A549 (cell line): Measurements from ENCODE around the gene GSTM2. TPM values are rescaled to one million over a fixed set of nuclear protein-coding genes. Genes with fewer than 3 reads are reported as not detected.
"Not testable (repeated sequence)": the region's sequence is repeated elsewhere in the genome, so short reads cannot be mapped to it uniquely, and the experiment has no call there.

ENCODE experiments used
- ATAC-seq, 2 experiments: fragments of 200-7000 bp in 1 of 2; fragments of >200 bp in 1 of 2; cut with Nextera tagmentation in 1 of 2; cut with Tn5 transposase in 1 of 2; 3 replicates each; pipeline versions ENCODE4 v1.8.0 to v1.9.1; 2018 to 2020; ENCODE audit warnings: mild to moderate bottlenecking in 1 of 2, moderate library complexity in 1 of 2
- CTCF ChIA-PET: fragments of 300-600 bp; sonication (Branson Sonifier 250); formaldehyde crosslinking; extraction: SDS; loops from one replicate; lab custom pipeline; 2021; ENCODE audit warnings: antibody characterized with exemption, inconsistent platforms; lab: Yijun Ruan, JAX
- POLR2A ChIA-PET: fragments of 350-600 bp; formaldehyde crosslinking; extraction: SDS; loops from one replicate; lab custom pipeline; 2021; ENCODE audit warnings: antibody characterized with exemption, inconsistent platforms; lab: Yijun Ruan, JAX
- DNase-seq, 2 experiments: peaks; one replicate each; pipeline versions ENCODE4 v3.0.0 to v3.0.0-alpha.2; 2011 to 2016; ENCODE audit warnings: low read depth in 1 of 2, low spot score in 1 of 2
- FAIRE-seq: peaks from 2 replicates; lab custom pipeline; 2011; peaks lifted over from hg19 to GRCh38; lab: Jason Lieb, UNC
- H3K27ac ChIP-seq, 2 experiments: fragments of >200 bp; sonication (Bioruptor Twin); formaldehyde crosslinking; 3 replicates each; pipeline ENCODE4 v1.5.1; 2016 to 2017
- H3K4me1 ChIP-seq: fragments of >200 bp; sonication (Bioruptor Twin); formaldehyde crosslinking; 3 replicates; pipeline ENCODE4 v1.6.1; 2016
- H3K4me2 ChIP-seq: fragments of >200 bp; sonication (Bioruptor Twin); formaldehyde crosslinking; 3 replicates; pipeline ENCODE4 v1.6.1; 2016
- H3K4me3 ChIP-seq: fragments of >200 bp; sonication (Bioruptor Twin); formaldehyde crosslinking; 3 replicates; pipeline ENCODE4 v1.5.1; 2016
- H3K9me3 ChIP-seq: fragments of >200 bp; sonication (Bioruptor Twin); formaldehyde crosslinking; 3 replicates; pipeline ENCODE4 v1.6.1; 2016
- BCL3 ChIP-seq: fragments of >200 bp; sonication (Bioruptor Twin); formaldehyde crosslinking; IDR thresholded peaks from 3 replicates; pipeline ENCODE4 v1.6.1; 2016
- CBX2 ChIP-seq: fragments of 200-600 bp; sonication (generic); IDR thresholded peaks from 2 replicates; pipeline ENCODE4 v1.6.1; 2016; ENCODE audit warnings: low read depth, mild to moderate bottlenecking, borderline replicate concordance
- CEBPB ChIP-seq, 2 experiments: fragments of >200 bp in 1 of 2; sonication (Bioruptor Twin) in 1 of 2; formaldehyde crosslinking in 1 of 2; IDR thresholded peaks; 2 replicates each; pipeline ENCODE4 v1.6.1; 2012 to 2016
- CHD2 ChIP-seq: fragments of 150-350 bp; IDR thresholded peaks from 2 replicates; pipeline ENCODE4 v1.6.1; 2014; ENCODE audit warnings: low read length; ENCODE audit not compliant: partially characterized antibody
- CTCF ChIP-seq: fragments of >200 bp; sonication (Bioruptor Twin); formaldehyde crosslinking; IDR thresholded peaks from 3 replicates; pipeline ENCODE4 v1.5.1; 2016
- ELK1 ChIP-seq: fragments of 150-350 bp; IDR thresholded peaks from 2 replicates; pipeline ENCODE4 v1.6.1; 2014; ENCODE audit warnings: low read depth, mild to moderate bottlenecking, low read length
- EP300 ChIP-seq, 2 experiments: fragments of >200 bp; sonication (Bioruptor Twin); formaldehyde crosslinking; IDR thresholded peaks; 2 replicates in 1 of 2; 3 replicates in 1 of 2; pipeline ENCODE4 v1.6.1; 2016 to 2017
- FOSL2 ChIP-seq, 2 experiments: fragments of 450-650 bp in 1 of 2; fragments of >200 bp in 1 of 2; sonication (Bioruptor Twin) in 1 of 2; formaldehyde crosslinking; IDR thresholded peaks; 2 replicates each; pipeline versions ENCODE4 v1.5.0 to v1.6.1; 2016 to 2020; ENCODE audit warnings: mild to moderate bottlenecking in 1 of 2, moderate library complexity in 1 of 2
- FOXS1 ChIP-seq: fragments of 250-450 bp; sonication (Bioruptor Pico); IDR thresholded peaks from 2 replicates; pipeline ENCODE4 v1.5.0; 2020; ENCODE audit warnings: mild to moderate bottlenecking, moderate library complexity
- GATA3 ChIP-seq: IDR thresholded peaks from 2 replicates; pipeline ENCODE4 v1.6.1; 2012; ENCODE audit warnings: borderline replicate concordance
- HDAC2 ChIP-seq: fragments of 200-600 bp; sonication (generic); IDR thresholded peaks from 2 replicates; pipeline ENCODE4 v1.6.1; 2016
- HES2 ChIP-seq: fragments of >200 bp; sonication (Bioruptor Twin); formaldehyde crosslinking; IDR thresholded peaks from 2 replicates; pipeline ENCODE4 v1.6.1; 2016
- HEYL ChIP-seq: fragments of 250-450 bp; sonication (Bioruptor Pico); IDR thresholded peaks from 2 replicates; pipeline ENCODE4 v1.8.0; 2021; ENCODE audit warnings: mild to moderate bottlenecking, moderate library complexity
- HOXA7 ChIP-seq: fragments of 250-450 bp; sonication (Bioruptor Pico); IDR thresholded peaks from 2 replicates; pipeline ENCODE4 v1.5.0; 2020; ENCODE audit warnings: mild to moderate bottlenecking, moderate library complexity
- HOXB5 ChIP-seq: fragments of 250-450 bp; sonication (Bioruptor Pico); IDR thresholded peaks from 2 replicates; pipeline ENCODE4 v1.5.0; 2020; ENCODE audit warnings: mild to moderate bottlenecking, moderate library complexity
- JUN ChIP-seq, 2 experiments: fragments of >200 bp; sonication (Bioruptor Twin); formaldehyde crosslinking; IDR thresholded peaks; 2 replicates in 1 of 2; 3 replicates in 1 of 2; pipeline ENCODE4 v1.6.1; 2016 to 2017
- KDM1A ChIP-seq: fragments of 200-600 bp; sonication (generic); IDR thresholded peaks from 2 replicates; pipeline ENCODE4 v1.6.1; 2016; ENCODE audit warnings: low read depth, mild to moderate bottlenecking
- MAFK ChIP-seq: fragments of 450-650 bp; IDR thresholded peaks from 2 replicates; pipeline ENCODE4 v1.6.1; 2014; ENCODE audit not compliant: partially characterized antibody
- NPAS2 ChIP-seq: fragments of 250-450 bp; sonication (Bioruptor Pico); IDR thresholded peaks from 2 replicates; pipeline ENCODE4 v1.8.0; 2022; ENCODE audit warnings: mild to moderate bottlenecking, moderate library complexity, borderline replicate concordance
- PBX3 ChIP-seq: IDR thresholded peaks from 2 replicates; pipeline ENCODE4 v1.6.1; 2012
- PHF8 ChIP-seq: fragments of 200-600 bp; sonication (generic); IDR thresholded peaks from 2 replicates; pipeline ENCODE4 v1.6.1; 2016; ENCODE audit warnings: low read depth, mild to moderate bottlenecking, antibody characterized with exemption, moderate library complexity, borderline replicate concordance
- RAD21 ChIP-seq, 2 experiments: fragments of >200 bp in 1 of 2; sonication (Bioruptor Twin) in 1 of 2; formaldehyde crosslinking in 1 of 2; IDR thresholded peaks in 1 of 2; conservative IDR thresholded peaks in 1 of 2; 2 replicates in 1 of 2; 3 replicates in 1 of 2; pipeline ENCODE4 v1.6.1; 2012 to 2018; ENCODE audit warnings: inconsistent platforms in 1 of 2
- RCOR1 ChIP-seq: fragments of 150-350 bp; IDR thresholded peaks from 2 replicates; pipeline ENCODE4 v1.6.1; 2014; ENCODE audit warnings: antibody characterized with exemption, low read length, low read depth
- RFX5 ChIP-seq: fragments of 450-650 bp; IDR thresholded peaks from 2 replicates; pipeline ENCODE4 v1.7.1; 2014; ENCODE audit warnings: antibody characterized with exemption, mild to moderate bottlenecking, moderate library complexity
- RNF2 ChIP-seq: fragments of 200-600 bp; sonication (generic); IDR thresholded peaks from 2 replicates; pipeline ENCODE4 v1.6.1; 2016; ENCODE audit warnings: low read depth, mild to moderate bottlenecking, antibody characterized with exemption, moderate library complexity, borderline replicate concordance
- ZNF302 ChIP-seq: fragments of 250-450 bp; sonication (Bioruptor Pico); IDR thresholded peaks from 2 replicates; pipeline ENCODE4 v1.9.0; 2021; ENCODE audit warnings: inconsistent platforms, mild to moderate bottlenecking, moderate library complexity
- ZSCAN20 ChIP-seq: fragments of 250-450 bp; sonication (Bioruptor Pico); IDR thresholded peaks from 2 replicates; pipeline ENCODE4 v1.8.0; 2022; ENCODE audit warnings: mild to moderate bottlenecking, moderate library complexity
- WGBS: methylation state at CpG from one replicate; pipeline ENCODE4 v1.1.6; 2017; ENCODE audit errors: missing lambda C conversion rate; 5-methylcytosine and 5-hydroxymethylcytosine counted together
- polyA plus RNA-seq, 4 experiments: library from polyadenylated mRNA; depleted of rRNA in 3 of 4; stranded (reverse); fragments of >200 nt; fragmentation: RNase III in 1 of 4; extraction: RNeasy Plus Mini Kit Qiagen cat#74134 plus additional on column Dnase treatment in 1 of 4; gene quantifications; 2 replicates in 3 of 4; 3 replicates in 1 of 4; pipeline ENCODE4 v1.2.3, GENCODE V29; 2011 to 2017

GSTM2 gene
- polyA plus RNA-seq, 2 of the 4 experiments (the other 2 are of a cell fraction), result 4.8 to 6.5 TPM

- H3K4me1 ChIP-seq, result peaks cover 7% of the 10 kb centered on the region; the same call in 1 of the 3 replicates
- ChIA-PET CTCF (interaction anchor here (1.5 to 3.9 kb wide), 3 partner anchors 11 to 113 kb away, joined by 5 to 9 read pairs (median 5); no protein-coding TSS in a partner anchor), POLR2A (no interaction called here)
- H3K9me3 ChIP-seq, result no peaks in the 10 kb centered on the region
- no peak for FAIRE-seq
- no peak overlapping the region for H3K4me3 ChIP-seq
- no peak for TF ChIP-seq RAD21 (conservative IDR thresholded peaks at IDR 0.05 in 1 of 2, IDR thresholded peaks at IDR 0.05 in 1 of 2)
- no peak for TF ChIP-seq HOXB5 (CRISPR knock-in tag)
- TF ChIP-seq HOXA7 (CRISPR knock-in tag), result no peak
- no peak for TF ChIP-seq EP300 (IDR thresholded peaks at IDR 0.05)
- TF ChIP-seq CTCF, result no peak
- TF ChIP-seq ZNF302 (CRISPR knock-in tag), result no peak
- no peak for TF ChIP-seq CEBPB (IDR thresholded peaks at IDR 0.05)
- TF ChIP-seq NPAS2 (CRISPR knock-in tag), result no peak
- TF ChIP-seq ZSCAN20 (CRISPR knock-in tag), result no peak
- no peak for TF ChIP-seq PHF8
- no peak for TF ChIP-seq HES2
- no peak for TF ChIP-seq BCL3
- no peak for TF ChIP-seq PBX3
- TF ChIP-seq CBX2, result no peak
- no peak for TF ChIP-seq FOXS1
- no peak for TF ChIP-seq MAFK
- TF ChIP-seq RCOR1, result no peak
- ATAC-seq, result no peak
- WGBS, result 93% methylated on average over 4 of the region's 5 CpGs
- DNase-seq, result no peak
- no peak overlapping the region for H3K27ac ChIP-seq
- no peak overlapping the region for H3K4me2 ChIP-seq
Measured at GRCh38 chr1:109659997-109660690, 7.7 kb upstream of the GSTM2 start.

- CTCF ChIA-PET, result interaction anchor here (3.9 kb wide), 1 partner anchor 21 kb away, joined by 9 read pairs; no protein-coding TSS in a partner anchor
- POLR2A ChIA-PET, H3K9me3 ChIP-seq, H3K4me3 ChIP-seq, ATAC-seq, FAIRE-seq, DNase-seq, H3K4me1 ChIP-seq, H3K4me2 ChIP-seq, H3K27ac ChIP-seq: not testable (repeated sequence)
- 78% methylated on average over 3 of the region's 4 CpGs for WGBS
Measured at GRCh38 chr1:109660691-109661026, 7.2 kb upstream of the GSTM2 start.

- no peak overlapping the region for H3K27ac ChIP-seq
- FAIRE-seq, result no peak
- peaks cover 4% of the 10 kb centered on the region; the same call in 1 of the 3 replicates for H3K4me1 ChIP-seq
- no peak for ATAC-seq
- 72% methylated on average over 2 of the region's 2 CpGs for WGBS
- ChIA-PET CTCF (interaction anchor here (0.6 to 3.9 kb wide), 8 partner anchors 12 to 351 kb away, joined by 3 to 10 read pairs (median 4); no protein-coding TSS in a partner anchor), POLR2A (no interaction called here)
- no peak for DNase-seq
- no peaks in the 10 kb centered on the region for H3K9me3 ChIP-seq
- H3K4me2 ChIP-seq, result no peak overlapping the region
- H3K4me3 ChIP-seq, result no peak overlapping the region
- TF ChIP-seq RNF2 (no peak), HOXB5 (CRISPR knock-in tag) (no peak), RFX5 (no peak), GATA3 (no peak), ZNF302 (CRISPR knock-in tag) (no peak), CEBPB (IDR thresholded peaks at IDR 0.05) (no peak), NPAS2 (CRISPR knock-in tag) (no peak), ELK1 (no peak), FOXS1 (no peak), FOSL2 (IDR thresholded peaks at IDR 0.05) (no peak), FOSL2 (CRISPR knock-in tag; IDR thresholded peaks at IDR 0.05) (no peak), KDM1A (no peak), HEYL (CRISPR knock-in tag) (no peak), CHD2 (no peak), JUN (IDR thresholded peaks at IDR 0.05) (no peak), HDAC2 (no peak)
Measured at GRCh38 chr1:109661391-109661790, 6.5 kb upstream of the GSTM2 start.
